ENCODE results near the gene DAPK2.

DNA sequence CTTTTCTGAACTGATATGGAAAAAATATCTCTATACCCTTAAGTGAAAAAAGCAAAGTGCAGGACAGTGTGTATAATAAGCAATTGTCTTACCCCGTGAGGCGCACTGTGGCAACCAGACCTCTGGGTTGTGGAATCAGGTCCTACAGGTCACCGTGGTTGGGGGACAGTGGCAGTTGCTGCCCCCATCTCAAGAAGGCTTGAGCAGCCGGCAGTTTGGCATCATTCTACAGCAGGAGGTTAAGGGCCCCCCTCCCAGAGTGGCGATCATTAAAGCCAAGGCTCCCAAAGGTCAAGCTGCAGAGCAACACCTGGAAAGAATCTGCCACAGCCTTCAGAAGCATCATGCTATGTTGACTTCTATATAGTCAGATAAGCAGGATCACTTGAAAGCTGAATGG is 156.5 kb downstream of the DAPK2 start:
- TF ChIP-seq POLR2A (IDR thresholded peaks at IDR 0.05) (no peak), POLR2AphosphoS5 (IDR thresholded peaks at IDR 0.05) (no peak)
